Effector memory CD4-positive, alpha-beta T cell (primary cell): ENCODE results near the gene CCNO.

Source experiments
- DNase-seq, 3 donors: peaks; one replicate each; pipeline ENCODE4 v3.0.0-alpha.2; 2020
- H3K27ac ChIP-seq: 2 replicates; pipeline ENCODE4 v1.7.0; 2013; ENCODE audit warnings: mild to moderate bottlenecking, low read length, moderate library complexity; ENCODE audit not compliant: insufficient read depth, poor library complexity, severe bottlenecking
- H3K27me3 ChIP-seq: replicated peaks from 2 replicates; pipeline ENCODE4 v1.7.0; 2013; ENCODE audit warnings: mild to moderate bottlenecking, low read length; ENCODE audit not compliant: insufficient read depth, control insufficient read depth, poor library complexity, severe bottlenecking
- H3K36me3 ChIP-seq: 2 replicates; pipeline ENCODE4 v1.7.0; 2013; ENCODE audit warnings: mild to moderate bottlenecking, low read length, moderate library complexity; ENCODE audit not compliant: control insufficient read depth, insufficient read depth
- H3K4me1 ChIP-seq: 2 replicates; pipeline ENCODE4 v1.7.0; 2013; ENCODE audit warnings: low read length, mild to moderate bottlenecking; ENCODE audit not compliant: control insufficient read depth, insufficient read depth, poor library complexity, severe bottlenecking
- H3K4me3 ChIP-seq: 2 replicates; pipeline ENCODE4 v1.7.0; 2013; ENCODE audit warnings: low read length, low read depth, mild to moderate bottlenecking; ENCODE audit not compliant: insufficient read depth, poor library complexity, severe bottlenecking
- H3K9me3 ChIP-seq: 2 replicates; pipeline ENCODE4 v1.7.0; 2013; ENCODE audit warnings: mild to moderate bottlenecking, low read length, moderate library complexity; ENCODE audit not compliant: control insufficient read depth
- total RNA-seq, 3 donors: gene quantifications; one replicate each; lab custom pipeline; 2026; lab: John Stamatoyannopoulos, UW

Gene CCNO, protein sequence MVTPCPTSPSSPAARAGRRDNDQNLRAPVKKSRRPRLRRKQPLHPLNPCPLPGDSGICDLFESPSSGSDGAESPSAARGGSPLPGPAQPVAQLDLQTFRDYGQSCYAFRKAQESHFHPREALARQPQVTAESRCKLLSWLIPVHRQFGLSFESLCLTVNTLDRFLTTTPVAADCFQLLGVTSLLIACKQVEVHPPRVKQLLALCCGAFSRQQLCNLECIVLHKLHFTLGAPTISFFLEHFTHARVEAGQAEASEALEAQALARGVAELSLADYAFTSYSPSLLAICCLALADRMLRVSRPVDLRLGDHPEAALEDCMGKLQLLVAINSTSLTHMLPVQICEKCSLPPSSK
- total RNA-seq, result 0 to 0.09 (median 0) reads per million in 3 donors

DNA sequence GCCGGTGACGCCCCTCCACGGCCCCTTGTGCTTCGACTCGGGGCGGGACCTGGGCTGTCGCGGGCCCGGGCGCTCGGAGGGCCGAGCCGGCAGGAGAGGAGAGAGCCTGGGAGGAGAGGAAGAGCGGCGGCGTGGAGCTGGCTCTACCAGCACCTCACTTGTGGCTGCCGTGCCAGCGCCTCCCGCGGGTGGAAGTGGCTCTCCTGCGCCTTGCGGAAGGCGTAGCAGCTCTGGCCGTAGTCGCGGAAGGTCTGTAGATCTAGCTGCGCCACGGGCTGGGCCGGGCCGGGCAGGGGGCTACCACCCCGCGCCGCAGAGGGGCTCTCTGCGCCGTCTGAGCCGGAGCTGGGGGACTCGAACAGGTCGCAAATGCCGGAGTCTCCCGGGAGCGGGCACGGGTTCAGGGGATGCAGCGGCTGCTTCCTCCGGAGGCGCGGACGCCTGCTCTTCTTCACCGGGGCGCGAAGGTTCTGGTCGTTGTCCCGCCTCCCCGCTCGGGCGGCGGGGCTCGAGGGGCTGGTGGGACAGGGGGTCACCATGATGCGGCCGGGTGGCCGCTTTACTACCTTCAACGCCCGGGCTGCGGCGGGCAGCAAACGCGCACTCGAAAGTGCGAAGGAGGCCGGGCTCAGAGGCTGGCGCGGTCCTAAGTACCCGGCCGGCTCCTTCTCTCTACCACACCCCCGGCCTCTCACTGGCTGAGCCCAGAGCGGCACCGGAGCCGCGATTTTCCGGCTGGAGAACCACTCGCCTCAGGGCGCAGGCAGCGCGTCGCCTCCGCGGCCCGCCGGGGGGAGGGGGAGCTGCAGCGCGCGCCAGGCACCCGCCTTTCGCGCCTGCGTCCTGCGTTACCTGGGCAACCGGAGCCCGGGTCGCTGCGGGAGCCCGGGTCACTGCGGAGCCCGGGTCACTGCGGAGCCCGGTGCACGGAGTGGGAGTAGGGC is at the start of gene CCNO:
CCNO (minus strand) TSS at position 624 of the 944 bp plus-strand sequence; CDS start at position 539, 85 bp downstream.
- no peaks in the 10 kb centered on the region for H3K36me3 ChIP-seq
- peaks cover 55% of the 10 kb centered on the region for H3K27me3 ChIP-seq
- H3K4me1 ChIP-seq, result peaks cover 30% of the 10 kb centered on the region
- peak within 1 kb of the TSS; percentile 63 for H3K4me3 ChIP-seq
- no peak within 1 kb of the TSS for H3K27ac ChIP-seq
- H3K9me3 ChIP-seq, result no peaks in the 10 kb centered on the region
- DNase-seq, result peak; percentile 26 to 42 (median 38)

DNA sequence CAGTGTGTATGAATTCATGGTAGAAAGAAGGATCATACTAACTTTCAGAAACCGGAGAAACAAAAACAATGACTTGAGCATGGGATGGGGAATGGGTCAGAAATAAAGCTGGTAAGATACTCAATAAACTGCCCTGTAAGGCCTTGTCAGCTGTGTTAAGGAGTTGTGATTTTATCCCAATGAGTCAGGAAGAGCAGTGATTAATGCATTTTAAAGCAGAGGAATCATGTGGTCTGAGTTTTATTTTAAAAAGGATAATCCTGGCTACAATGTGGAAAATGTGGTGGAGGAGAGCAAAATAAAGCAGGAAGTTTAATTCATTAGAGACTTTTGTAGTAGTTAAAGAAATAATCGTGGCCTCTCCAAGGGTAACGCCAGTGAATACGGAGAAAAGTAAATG is 45.4 kb upstream of the CCNO start:
- DNase-seq, result no peak
- H3K27ac ChIP-seq, result no peak overlapping the region
- no peaks in the 10 kb centered on the region for H3K9me3 ChIP-seq
- H3K4me3 ChIP-seq, result no peak overlapping the region
- no peaks in the 10 kb centered on the region for H3K4me1 ChIP-seq
- no peaks in the 10 kb centered on the region for H3K27me3 ChIP-seq
- peaks cover 69% of the 10 kb centered on the region for H3K36me3 ChIP-seq

- no peak for DNase-seq
- no peak overlapping the region for H3K27ac ChIP-seq
- H3K9me3 ChIP-seq, result no peaks in the 10 kb centered on the region
- no peaks in the 10 kb centered on the region for H3K27me3 ChIP-seq
- no peak overlapping the region for H3K4me3 ChIP-seq
- H3K4me1 ChIP-seq, result no peaks in the 10 kb centered on the region
- H3K36me3 ChIP-seq, result peaks cover 77% of the 10 kb centered on the region
These were observed 43.4 kb upstream of the CCNO start for GRCh38 chr5:55276771-55277170.

GRCh38 chr5:55258339-55258738 is 24.9 kb upstream of the CCNO start:
- H3K27me3 ChIP-seq, result no peaks in the 10 kb centered on the region
- H3K4me1 ChIP-seq, result no peaks in the 10 kb centered on the region
- no peak overlapping the region for H3K4me3 ChIP-seq
- no peaks in the 10 kb centered on the region for H3K9me3 ChIP-seq
- peaks cover 46% of the 10 kb centered on the region for H3K36me3 ChIP-seq
- no peak for DNase-seq
- no peak overlapping the region for H3K27ac ChIP-seq

- H3K27ac ChIP-seq, result no peak overlapping the region
- no peaks in the 10 kb centered on the region for H3K4me1 ChIP-seq
- DNase-seq, result no peak
- H3K27me3 ChIP-seq, result no peaks in the 10 kb centered on the region
- peaks cover 26% of the 10 kb centered on the region for H3K36me3 ChIP-seq
- H3K9me3 ChIP-seq, result no peaks in the 10 kb centered on the region
- H3K4me3 ChIP-seq, result no peak overlapping the region
These were observed 21.4 kb upstream of the CCNO start for GRCh38 chr5:55254802-55255201.

GRCh38 chr5:55250064-55250463 is 16.7 kb upstream of the CCNO start:
- Histone ChIP-seq H3K4me3 (no peak overlapping the region), H3K4me1 (no peaks in the 10 kb centered on the region), H3K9me3 (no peaks in the 10 kb centered on the region), H3K27me3 (no peaks in the 10 kb centered on the region), H3K27ac (no peak overlapping the region), H3K36me3 (no peaks in the 10 kb centered on the region)
- no peak for DNase-seq

DNA sequence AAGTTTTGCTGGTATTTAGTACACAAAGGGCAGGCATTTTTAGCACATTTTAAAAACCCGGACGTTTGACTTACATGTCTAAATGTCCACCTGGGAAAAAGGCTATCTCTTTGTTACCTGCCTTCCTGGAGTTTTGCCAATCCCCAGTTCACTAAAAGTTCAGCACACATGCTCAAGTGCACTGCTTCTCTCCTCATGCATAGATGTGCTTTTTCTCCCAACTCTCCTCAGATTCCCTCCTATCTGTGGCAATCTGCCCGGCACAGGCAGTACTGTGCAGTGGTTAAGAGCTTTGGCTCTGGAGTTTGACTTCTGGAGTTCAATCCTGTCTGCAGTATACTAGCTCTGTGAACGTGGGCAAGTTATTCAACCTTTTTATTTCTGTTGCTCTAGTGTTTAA is 8.3 kb upstream of the CCNO start:
- no peaks in the 10 kb centered on the region for H3K27me3 ChIP-seq

GRCh38 chr5:55236800-55237199 is 3.4 kb upstream of the CCNO start:
- H3K27ac ChIP-seq, result no peak overlapping the region
- no peak overlapping the region for H3K4me3 ChIP-seq
- peaks cover 22% of the 10 kb centered on the region for H3K27me3 ChIP-seq
- no peaks in the 10 kb centered on the region for H3K36me3 ChIP-seq
- DNase-seq, result no peak
- no peaks in the 10 kb centered on the region for H3K9me3 ChIP-seq
- H3K4me1 ChIP-seq, result peaks cover 18% of the 10 kb centered on the region

More for the DNA sequence above, 8.3 kb upstream of the CCNO start:
- Histone ChIP-seq H3K36me3 (no peaks in the 10 kb centered on the region), H3K4me1 (no peaks in the 10 kb centered on the region), H3K27ac (no peak overlapping the region), H3K4me3 (no peak overlapping the region), H3K9me3 (no peaks in the 10 kb centered on the region)
- no peak for DNase-seq

DNA sequence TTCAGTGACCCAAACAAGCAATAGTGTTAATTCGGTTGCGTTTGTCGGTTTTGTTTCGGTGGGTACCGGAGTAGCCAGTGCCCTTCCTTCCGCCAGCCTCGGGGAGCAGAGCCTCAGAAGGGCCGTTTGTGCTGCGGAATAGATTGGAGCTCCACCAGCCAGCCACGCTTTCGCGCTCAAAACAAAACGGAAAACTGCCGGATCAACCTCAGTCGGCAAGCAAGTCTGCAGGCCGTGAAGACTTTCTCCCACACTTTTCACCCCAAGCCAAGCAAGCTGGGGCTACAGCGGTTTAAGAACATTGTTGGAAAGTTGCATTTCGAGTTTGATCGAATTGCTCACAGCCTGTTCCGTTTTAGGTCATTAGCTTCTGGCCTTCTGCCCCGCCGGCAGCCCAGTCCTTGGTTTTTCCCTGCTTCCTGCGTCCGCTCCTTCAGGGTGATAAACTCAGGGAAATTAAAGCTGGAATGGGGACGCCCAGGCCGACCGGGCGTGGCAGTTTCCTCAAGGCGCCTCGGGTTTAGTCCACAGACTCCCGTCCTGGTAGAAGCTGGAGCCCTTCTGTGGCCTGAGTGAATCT is 803 bp upstream of the CCNO start:
- no peaks in the 10 kb centered on the region for H3K36me3 ChIP-seq
- no peaks in the 10 kb centered on the region for H3K9me3 ChIP-seq
- H3K4me1 ChIP-seq, result peaks cover 30% of the 10 kb centered on the region
- H3K27ac ChIP-seq, result no peak overlapping the region
- no peak for DNase-seq
- peaks cover 48% of the 10 kb centered on the region for H3K27me3 ChIP-seq
- peak overlapping the region; percentile 63 for H3K4me3 ChIP-seq
